HCT116 (cell line): ENCODE measurements around the gene MRPS18C. TPM values are rescaled to one million over a fixed set of nuclear protein-coding genes. Genes with fewer than 3 reads are reported as not detected.
A peak's percentile ranks its signal among the peaks of the same experiment; 100 is the strongest.

Source experiments
- ATAC-seq: fragments of 200-7000 bp; cut with Tn5 transposase; 2 replicates; pipeline ENCODE4 v1.9.1; 2020; ENCODE audit warnings: mild to moderate bottlenecking, moderate library complexity
- BruUV-seq: library from RNA; stranded (reverse); fragments of 400-500 nt; replicated peaks from 2 replicates; lab custom pipeline; 2021; lab: Mats Ljungman, UMichigan
- CTCF ChIA-PET: fragments of 300-600 bp; sonication (Branson Sonifier 250); formaldehyde crosslinking; loops from one replicate; lab custom pipeline; 2021; ENCODE audit warnings: antibody characterized with exemption; lab: Charles Lee
- POLR2A ChIA-PET: fragments of 300-600, 350-600 bp; sonication (Branson Sonifier 250); formaldehyde crosslinking; loops from one replicate; lab custom pipeline; 2021; ENCODE audit warnings: antibody characterized with exemption; lab: Charles Lee
- RAD21 ChIA-PET, 2 experiments: fragments of 300-600 bp; sonication (Branson Sonifier 250); formaldehyde crosslinking; loops; one replicate each; lab custom pipeline; 2023; ENCODE audit warnings: low total read pairs in 2 of 2; ENCODE audit not compliant: uncharacterized antibody in 2 of 2, unreplicated experiment in 2 of 2, low non-redundant PET in 1 of 2; lab: Charles Lee
- DNase-seq: peaks from one replicate; pipeline ENCODE4 v3.0.0-alpha.2; 2010; ENCODE audit warnings: low read depth, low spot score
- H2AFZ ChIP-seq: fragments of 200-600 bp; shearing (Covaris generic), sonication (generic); 2 replicates; pipeline ENCODE4 v1.6.1; 2017; ENCODE audit warnings: low read depth, mixed run types, mixed read lengths, antibody characterized with exemption, low read length; ENCODE audit not compliant: poor library complexity, severe bottlenecking
- H3K27ac ChIP-seq: 2 replicates; pipeline ENCODE4 v1.5.1; 2012; ENCODE audit warnings: low read depth, low read length
- H3K27me3 ChIP-seq: fragments of 200-600 bp; sonication (generic); 2 replicates; pipeline ENCODE4 v1.6.1; 2016; ENCODE audit warnings: mixed run types, low read length, mixed read lengths; ENCODE audit not compliant: insufficient read depth
- H3K36me3 ChIP-seq, 2 experiments: fragments of 200-500 bp in 1 of 2; fragments of 200-600 bp in 1 of 2; sonication (Bioruptor generic) in 1 of 2; sonication (generic) in 1 of 2; 2 replicates each; pipeline versions ENCODE4 v1.5.1 to v1.6.1; 2014 to 2016; ENCODE audit warnings: low read length in 2 of 2, inconsistent platforms in 1 of 2, mixed read lengths in 1 of 2, mixed run types in 1 of 2; ENCODE audit not compliant: insufficient read depth in 2 of 2, control insufficient read depth in 1 of 2
- H3K4me1 ChIP-seq, 2 experiments: fragments of 200-600 bp in 1 of 2; sonication (generic) in 1 of 2; 2 replicates each; pipeline versions ENCODE4 v1.5.1 to v1.6.1; 2012 to 2017; ENCODE audit warnings: low read length in 2 of 2, inconsistent platforms in 1 of 2, mild to moderate bottlenecking in 1 of 2, mixed read lengths in 1 of 2, mixed run types in 1 of 2, moderate library complexity in 1 of 2; ENCODE audit not compliant: insufficient read depth in 2 of 2, control insufficient read depth in 1 of 2
- H3K4me2 ChIP-seq: fragments of 200-600 bp; sonication (generic); 2 replicates; pipeline ENCODE4 v1.6.1; 2017; ENCODE audit warnings: mixed run types, low read length, mixed read lengths
- H3K4me3 ChIP-seq, 2 experiments: fragments of 200-600 bp in 1 of 2; sonication (generic) in 1 of 2; replicated peaks in 1 of 2; 2 replicates each; pipeline ENCODE4 v1.5.1; 2011 to 2016; ENCODE audit warnings: low read length in 2 of 2, control low read depth in 1 of 2, low read depth in 1 of 2, mild to moderate bottlenecking in 1 of 2, mixed read lengths in 1 of 2, mixed run types in 1 of 2
- H3K79me2 ChIP-seq: fragments of 200-600 bp; sonication (generic); 2 replicates; pipeline ENCODE4 v1.6.1; 2017; ENCODE audit warnings: mild to moderate bottlenecking, mixed run types, low read length, moderate library complexity, mixed read lengths; ENCODE audit not compliant: insufficient read depth
- H3K9ac ChIP-seq: fragments of 200-600 bp; sonication (generic); 2 replicates; pipeline ENCODE4 v1.6.1; 2016; ENCODE audit warnings: low read length, mixed read lengths
- H3K9me2 ChIP-seq: fragments of 200-600 bp; sonication (generic), shearing (Covaris generic); 2 replicates; pipeline ENCODE4 v1.6.1; 2017; ENCODE audit warnings: mixed run types, mild to moderate bottlenecking, moderate library complexity; ENCODE audit not compliant: insufficient read depth
- H3K9me3 ChIP-seq, 2 experiments: fragments of 200-500 bp in 1 of 2; fragments of 200-600 bp in 1 of 2; sonication (Bioruptor generic) in 1 of 2; sonication (generic) in 1 of 2; 2 replicates each; pipeline ENCODE4 v1.6.1; 2014 to 2017; ENCODE audit warnings: low read length in 2 of 2, mixed read lengths in 2 of 2, inconsistent platforms in 1 of 2, low read depth in 1 of 2, mild to moderate bottlenecking in 1 of 2, mixed run types in 1 of 2, moderate library complexity in 1 of 2; ENCODE audit not compliant: control insufficient read depth in 1 of 2, insufficient read depth in 1 of 2
- H4K20me1 ChIP-seq: fragments of 200-600 bp; sonication (generic), shearing (Covaris generic); 2 replicates; pipeline ENCODE4 v1.6.1; 2017; ENCODE audit warnings: mixed run types, mild to moderate bottlenecking, moderate library complexity; ENCODE audit not compliant: insufficient read depth
- ATF3 ChIP-seq: IDR thresholded peaks from 2 replicates; pipeline ENCODE4 v1.6.1; 2012
- CTCF ChIP-seq, 3 experiments: fragments of 200-600 bp in 1 of 3; sonication (generic) in 1 of 3; IDR thresholded peaks in 2 of 3; conservative IDR thresholded peaks in 1 of 3; 2 replicates each; pipeline ENCODE4 v1.5.1; 2012 to 2017; ENCODE audit warnings: low read depth in 2 of 3, low read length in 2 of 3, antibody characterized with exemption in 1 of 3, borderline replicate concordance in 1 of 3, control low read depth in 1 of 3, mild to moderate bottlenecking in 1 of 3, mixed read lengths in 1 of 3, mixed run types in 1 of 3, moderate library complexity in 1 of 3; ENCODE audit not compliant: insufficient read depth in 1 of 3
- EGR1 ChIP-seq: IDR thresholded peaks from 2 replicates; pipeline ENCODE4 v1.6.1; 2012; ENCODE audit warnings: low read depth
- FOSL1 ChIP-seq: IDR thresholded peaks from 2 replicates; pipeline ENCODE4 v1.6.1; 2012; ENCODE audit warnings: low read depth
- MAX ChIP-seq: IDR thresholded peaks from 2 replicates; pipeline ENCODE4 v1.6.1; 2012
- RAD21 ChIP-seq: IDR thresholded peaks from 2 replicates; pipeline ENCODE4 v1.6.1; 2012; ENCODE audit warnings: low read depth, mild to moderate bottlenecking
- SP1 ChIP-seq: IDR thresholded peaks from 2 replicates; pipeline ENCODE4 v1.6.1; 2012; ENCODE audit warnings: low read depth
- YY1 ChIP-seq: IDR thresholded peaks from 2 replicates; pipeline ENCODE4 v1.6.1; 2011; ENCODE audit warnings: low read length, low read depth, moderate library complexity, mild to moderate bottlenecking; ENCODE audit not compliant: insufficient replicate concordance; ENCODE audit errors: extremely low read depth
- intact Hi-C: fragments of 100-400 bp; cut with micrococcal nuclease; formaldehyde crosslinking; loops from 2 replicates; pipeline ENCODE4 v1.10.0; 2022
- total RNA-seq: library from RNA; stranded (reverse); gene quantifications from one replicate; pipeline ENCODE4 v1.2.1, GENCODE V29; 2021; ENCODE audit not compliant: unreplicated experiment

Gene MRPS18C
- total RNA-seq, 1 experiment from 2014 or later: 59.1 TPM

GRCh38 chr4:83455281-83456183, at the start of gene MRPS18C, which contains the start of gene HELQ (continued):
- TF ChIP-seq CTCF (IDR thresholded peaks at IDR 0.05 in 2 of 3, conservative IDR thresholded peaks at IDR 0.05 in 1 of 3; ENCODE audit: borderline replicate concordance in 1 of 3, insufficient read depth in 1 of 3, low read depth in 2 of 3, low read length in 2 of 3) (peak in 2 of 3 experiments; percentile 22 to 32; a peak in 3 of 6 replicates), FOSL1 (no peak), MAX (peak; percentile 96), SP1 (peak; percentile 82), YY1 (peak; percentile 94), ATF3 (no peak)

- ATAC-seq (no peak), DNase-seq (no peak)
- H3K4me3 ChIP-seq: no peak overlapping the region
- no peaks in the 10 kb centered on the region for H3K4me1 ChIP-seq
- TF ChIP-seq RAD21: 0 out of 2 replicates have a peak, but pooled peaks have one; percentile 19
- TF ChIP-seq EGR1: no peak
- intact Hi-C loops: no loop called here
- POLR2A ChIA-PET: interaction anchor here (0.7 kb wide), 1 partner anchor 10 kb away, joined by 5 read pairs; no protein-coding TSS in a partner anchor
- H3K27me3 ChIP-seq: no peaks in the 10 kb centered on the region
- RAD21 ChIA-PET: no interaction called here
- no TSS peak for BruUV-seq
- H3K36me3 ChIP-seq: no peaks in the 10 kb centered on the region
- no peaks in the 10 kb centered on the region for H3K79me2 ChIP-seq
- no peak overlapping the region for H3K27ac ChIP-seq
- CTCF ChIA-PET: no interaction called here
- H2AFZ ChIP-seq: no peak overlapping the region
- no peaks in the 10 kb centered on the region for H3K9me2 ChIP-seq
- H3K4me2 ChIP-seq: no peak overlapping the region
- no peak overlapping the region for H3K9ac ChIP-seq
- no peaks in the 10 kb centered on the region for H3K9me3 ChIP-seq
- H4K20me1 ChIP-seq: no peaks in the 10 kb centered on the region
These were observed 47.0 kb upstream of the MRPS18C start for GRCh38 chr4:83408908-83409307.
